ENCODE measurements around the gene COPS6.
A peak's percentile ranks its signal among the peaks of the same experiment; 100 is the strongest.

COPS6 gene

DNA sequence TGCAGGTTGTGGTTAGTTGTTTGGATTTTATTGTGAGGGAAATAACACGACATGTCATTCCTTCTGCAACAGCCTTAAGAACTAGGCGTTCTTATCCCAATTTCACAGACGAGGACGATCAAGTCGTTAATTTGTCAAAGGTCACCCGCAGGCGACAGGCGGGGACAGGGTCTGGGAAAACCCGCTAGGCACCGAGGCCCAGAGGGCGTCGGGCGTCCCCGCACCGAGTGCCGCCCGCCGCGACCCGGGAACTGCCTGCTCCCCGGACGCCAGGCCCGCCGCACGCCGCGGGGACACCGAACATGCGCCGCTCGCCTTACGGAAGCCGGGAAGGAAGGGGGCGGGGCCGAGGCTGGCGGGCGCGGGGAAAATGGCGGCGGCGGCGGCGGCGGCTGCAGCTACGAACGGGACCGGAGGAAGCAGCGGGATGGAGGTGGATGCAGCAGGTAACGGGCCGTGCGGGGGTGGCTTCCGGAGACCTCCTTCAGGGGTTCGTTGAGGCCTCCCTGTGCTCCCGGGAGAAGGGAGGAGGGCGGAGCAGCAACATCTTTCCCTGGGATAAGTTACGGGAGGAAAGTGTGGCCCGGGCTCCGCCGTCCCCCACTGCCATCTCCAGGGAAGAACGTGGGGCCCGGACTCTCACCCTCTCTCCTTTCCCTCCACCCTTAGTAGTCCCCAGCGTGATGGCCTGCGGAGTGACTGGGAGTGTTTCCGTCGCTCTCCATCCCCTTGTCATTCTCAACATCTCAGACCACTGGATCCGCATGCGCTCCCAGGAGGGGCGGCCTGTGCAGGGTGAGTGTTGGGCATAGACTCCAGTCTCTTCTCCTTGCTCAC is at the start of gene COPS6:
Gene COPS6, plus strand, starts transcription at position 349 of the 837 bp plus-strand sequence. Its CDS starts 22 bp downstream, at position 371.
- peak; percentile 77 for DNase-seq

DNA sequence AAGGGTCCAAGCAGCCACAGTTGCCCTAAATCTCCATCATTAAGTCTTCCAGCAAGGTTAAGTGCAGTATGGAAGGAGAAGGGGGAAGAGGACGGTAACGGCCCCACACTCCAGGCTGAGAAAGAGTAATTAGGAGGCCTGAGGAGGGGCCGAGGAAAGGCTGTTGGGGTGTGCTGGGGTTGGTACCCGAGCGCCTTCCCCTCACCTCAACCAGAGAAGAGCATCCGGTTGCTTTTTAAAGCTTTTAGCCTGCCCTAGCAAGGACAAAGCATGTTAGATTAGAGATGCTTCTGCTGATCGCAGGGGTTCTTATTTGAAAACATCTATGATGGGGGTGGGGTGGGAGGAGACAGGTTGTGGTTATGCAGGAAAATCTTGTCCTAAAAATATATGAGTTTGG is 48.2 kb upstream of the COPS6 start:
- no peak for DNase-seq

DNA sequence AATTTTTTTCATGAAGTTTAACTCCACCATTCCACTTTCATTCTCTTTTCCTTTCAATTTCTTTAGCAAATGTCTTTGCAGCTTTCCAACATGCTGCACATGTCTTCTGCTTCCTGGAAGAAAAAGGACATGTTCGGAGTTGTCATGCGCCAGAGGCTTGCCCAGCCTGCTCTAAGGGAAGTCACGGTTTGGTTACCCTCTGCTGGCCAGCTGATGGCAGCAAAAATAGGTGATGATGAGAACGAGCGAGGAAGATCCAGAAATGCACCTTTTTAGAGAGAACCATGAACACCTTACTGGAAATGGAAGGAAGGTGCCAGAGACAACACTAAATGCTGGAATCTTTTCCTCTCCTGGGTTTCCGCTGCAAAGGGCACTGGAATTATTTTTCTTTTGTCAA is 44.1 kb upstream of the COPS6 start:
- no peak for DNase-seq

DNA sequence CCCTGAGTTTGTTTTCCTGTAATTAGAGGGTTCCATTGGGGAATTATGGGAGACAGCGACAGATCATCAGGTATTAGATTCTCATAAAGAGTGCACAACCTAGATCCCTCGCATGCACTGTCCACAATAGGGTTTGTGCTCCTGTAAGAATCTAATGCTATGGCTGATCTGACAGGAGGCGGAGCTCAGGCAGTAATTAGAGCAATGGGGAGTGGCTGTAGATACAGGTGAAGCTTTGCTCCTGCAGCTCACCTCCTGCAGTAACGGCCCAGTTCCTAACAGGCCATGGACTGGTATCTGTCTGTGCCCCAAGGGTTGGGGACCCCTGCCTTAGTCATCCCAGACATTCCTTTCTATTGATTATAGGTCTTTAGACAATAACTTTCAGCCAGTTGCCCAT is 40.1 kb upstream of the COPS6 start:
- DNase-seq, result no peak

DNA sequence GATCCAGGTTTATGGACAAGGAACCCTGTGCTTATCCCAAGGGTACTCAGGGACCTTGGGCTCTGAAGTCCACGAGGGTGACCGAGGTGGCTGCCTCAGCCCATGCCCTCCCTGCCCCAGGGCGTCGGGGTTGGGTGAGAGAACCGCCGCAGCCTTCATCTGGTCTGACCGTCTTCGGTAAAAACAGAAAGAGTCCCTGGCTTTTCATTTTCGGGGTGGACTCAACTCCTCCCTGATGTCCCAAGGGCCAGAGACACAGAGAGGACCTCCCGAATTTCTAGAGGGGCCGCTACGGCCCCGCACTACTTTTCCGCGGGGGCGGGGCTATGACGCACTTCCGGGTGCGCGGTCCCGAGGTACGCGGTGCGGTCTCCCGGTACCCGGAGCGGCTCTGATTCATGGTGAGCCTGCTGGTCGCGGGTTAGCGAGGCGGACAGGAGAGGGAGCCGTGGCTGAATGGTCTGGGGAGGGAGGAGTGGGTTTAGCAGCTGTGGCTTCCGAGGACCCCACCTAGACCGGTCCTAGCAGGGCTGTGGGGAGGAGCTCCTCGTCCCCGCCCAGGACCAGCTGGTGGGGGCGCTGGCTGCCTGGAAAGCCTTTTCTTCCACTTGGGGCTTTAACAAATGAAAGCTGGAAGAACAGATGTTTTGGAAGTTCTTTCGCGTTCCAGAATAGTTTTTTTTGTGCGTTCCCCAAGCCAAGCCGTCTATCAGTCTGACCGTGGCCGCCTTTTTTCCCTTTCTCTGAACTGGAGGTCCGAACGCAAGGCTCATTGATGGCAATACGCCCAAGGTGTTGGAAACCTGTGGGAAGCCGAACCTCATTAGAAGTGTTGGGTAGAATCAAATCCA is 39.1 kb upstream of the COPS6 start, which contains the start of gene ZSCAN21:
Gene ZSCAN21, plus strand, starts transcription at position 334 of the 851 bp plus-strand sequence. CDS start 7,233 bp downstream, outside the sequence.
- peak; percentile 80 for DNase-seq

DNA sequence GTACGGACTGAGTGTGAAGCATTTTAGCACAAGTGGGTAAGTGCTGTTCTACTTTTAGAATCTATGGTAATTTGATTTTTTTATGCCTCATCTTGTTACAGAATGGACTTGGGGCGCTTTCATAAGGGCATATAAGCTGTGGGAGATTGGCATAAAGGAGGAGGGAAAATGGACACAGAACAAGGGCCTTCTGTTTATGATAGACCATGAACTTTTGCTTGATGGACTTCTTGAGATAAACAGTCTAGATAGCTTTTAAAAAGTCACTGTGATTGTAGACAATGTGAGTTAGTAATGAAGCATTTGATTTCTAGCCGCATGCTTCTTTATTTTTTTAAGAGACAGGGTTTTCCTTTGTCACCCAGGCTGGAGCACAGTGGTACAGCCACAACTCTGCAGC is 37.2 kb upstream of the COPS6 start:
- no peak for DNase-seq

DNA sequence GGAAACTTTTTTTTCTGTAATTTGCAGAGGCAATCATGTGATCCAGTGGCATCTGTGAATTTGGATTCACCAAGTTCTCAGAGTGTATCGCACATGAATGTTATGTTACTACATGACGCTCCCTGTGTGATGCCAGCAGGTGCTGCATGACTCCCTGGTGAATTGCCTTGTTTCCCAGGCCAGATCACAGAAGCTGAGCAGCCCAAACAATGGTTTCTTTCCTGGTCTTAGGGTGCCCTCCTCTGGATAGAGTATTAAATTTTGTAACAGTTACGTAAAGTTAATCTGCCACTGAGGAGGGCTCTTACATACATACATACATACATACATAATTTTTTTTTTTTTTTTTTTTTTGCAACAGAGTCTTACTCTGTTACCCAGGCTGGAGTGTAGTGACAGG is 35.6 kb upstream of the COPS6 start:
- peak; percentile 93 for DNase-seq

DNA sequence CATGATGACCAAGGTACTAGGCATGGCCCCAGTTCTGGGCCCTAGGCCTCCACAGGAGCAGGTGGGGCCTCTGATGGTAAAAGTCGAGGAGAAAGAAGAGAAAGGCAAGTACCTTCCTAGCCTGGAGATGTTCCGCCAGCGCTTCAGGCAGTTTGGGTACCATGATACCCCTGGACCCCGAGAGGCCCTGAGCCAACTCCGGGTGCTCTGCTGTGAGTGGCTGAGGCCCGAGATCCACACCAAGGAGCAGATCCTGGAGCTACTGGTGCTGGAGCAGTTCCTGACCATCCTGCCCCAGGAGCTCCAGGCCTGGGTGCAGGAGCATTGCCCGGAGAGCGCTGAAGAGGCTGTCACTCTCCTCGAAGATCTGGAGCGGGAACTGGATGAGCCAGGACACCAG is 31.8 kb upstream of the COPS6 start:
- no peak for DNase-seq

DNA sequence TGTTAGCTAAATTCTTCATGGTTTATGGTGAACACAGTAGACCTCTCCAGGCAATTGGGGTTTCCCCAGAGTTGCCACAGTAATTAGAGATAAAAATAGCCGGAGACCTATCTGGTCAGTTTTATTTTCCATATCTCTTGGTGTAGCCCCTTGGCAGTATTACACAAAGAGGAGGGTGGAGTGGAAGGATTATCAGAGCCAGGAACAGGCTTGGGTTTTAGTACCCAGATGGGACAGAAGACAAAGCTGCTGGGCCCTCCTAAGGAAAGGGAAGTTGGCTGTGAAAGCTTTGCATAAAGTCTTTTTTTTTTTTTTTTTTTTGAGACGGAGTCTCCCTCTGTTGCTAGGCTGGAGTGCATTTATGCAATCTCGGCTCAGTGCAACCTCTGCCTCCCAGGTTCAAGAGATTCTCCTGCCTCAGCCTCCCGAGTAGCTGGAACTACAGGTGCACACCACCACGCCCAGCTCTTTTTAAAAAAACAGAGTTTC is 29.5 kb upstream of the COPS6 start:
- DNase-seq, result no peak

DNA sequence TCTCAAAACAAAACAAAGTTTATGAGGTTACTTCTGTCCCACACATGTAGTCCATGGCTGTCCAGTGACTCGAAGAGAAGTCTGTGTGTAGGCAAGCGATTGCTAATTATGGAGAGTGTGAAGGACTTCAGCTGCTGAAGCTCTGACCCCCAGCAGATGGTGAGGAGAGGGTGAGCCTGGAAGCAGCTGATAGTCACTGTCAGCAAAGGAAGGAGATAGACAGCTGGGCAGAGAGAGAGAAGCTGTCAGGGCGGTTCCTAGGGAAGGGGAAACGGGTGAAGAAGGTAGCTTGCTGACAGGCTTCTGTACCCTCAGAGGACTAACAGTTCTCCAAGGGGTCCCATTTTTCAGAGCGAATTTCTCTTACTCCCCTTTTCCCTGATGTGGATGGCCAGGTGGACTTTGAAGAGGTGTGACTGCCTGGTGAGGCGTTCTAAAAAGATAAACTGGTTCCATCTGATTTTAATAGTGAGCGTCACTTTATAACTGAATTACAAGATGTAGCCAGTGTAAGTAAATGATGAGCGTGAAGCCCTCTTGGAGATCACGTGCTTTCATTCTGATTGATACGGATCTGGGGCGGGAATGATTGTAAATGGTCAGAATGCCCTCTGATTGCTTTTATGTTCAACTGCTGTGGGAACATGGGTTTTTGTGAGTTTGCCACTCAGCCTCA is 27.1 kb upstream of the COPS6 start:
- DNase-seq, result no peak

DNA sequence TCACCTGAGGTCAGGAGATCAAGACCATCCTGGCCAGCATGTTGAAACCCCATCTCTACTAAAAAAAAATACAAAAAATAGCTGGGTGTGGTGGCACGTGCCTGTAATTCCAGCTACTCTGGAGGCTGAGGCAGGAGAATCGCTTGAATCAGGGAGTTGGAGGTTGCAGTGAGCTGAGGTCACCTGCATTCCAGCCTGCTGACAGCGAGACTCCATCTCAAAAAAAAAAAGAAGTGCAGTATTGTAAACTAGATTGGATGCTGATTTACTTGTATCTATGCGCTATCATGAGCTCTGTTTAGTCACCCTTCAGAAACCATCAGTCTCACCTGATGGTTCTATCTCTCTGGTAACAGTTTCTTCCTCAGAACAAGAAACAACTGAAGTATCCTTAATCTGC is 25.4 kb upstream of the COPS6 start:
- no peak for DNase-seq

DNA sequence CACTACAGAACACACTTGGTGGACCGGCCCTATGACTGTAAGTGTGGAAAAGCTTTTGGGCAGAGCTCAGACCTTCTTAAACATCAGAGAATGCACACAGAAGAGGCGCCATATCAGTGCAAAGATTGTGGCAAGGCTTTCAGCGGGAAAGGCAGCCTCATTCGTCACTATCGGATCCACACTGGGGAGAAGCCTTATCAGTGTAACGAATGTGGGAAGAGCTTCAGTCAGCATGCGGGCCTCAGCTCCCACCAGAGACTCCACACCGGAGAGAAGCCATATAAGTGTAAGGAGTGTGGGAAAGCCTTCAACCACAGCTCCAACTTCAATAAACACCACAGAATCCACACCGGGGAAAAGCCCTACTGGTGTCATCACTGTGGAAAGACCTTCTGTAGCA is 24.6 kb upstream of the COPS6 start:
- DNase-seq, result no peak

DNA sequence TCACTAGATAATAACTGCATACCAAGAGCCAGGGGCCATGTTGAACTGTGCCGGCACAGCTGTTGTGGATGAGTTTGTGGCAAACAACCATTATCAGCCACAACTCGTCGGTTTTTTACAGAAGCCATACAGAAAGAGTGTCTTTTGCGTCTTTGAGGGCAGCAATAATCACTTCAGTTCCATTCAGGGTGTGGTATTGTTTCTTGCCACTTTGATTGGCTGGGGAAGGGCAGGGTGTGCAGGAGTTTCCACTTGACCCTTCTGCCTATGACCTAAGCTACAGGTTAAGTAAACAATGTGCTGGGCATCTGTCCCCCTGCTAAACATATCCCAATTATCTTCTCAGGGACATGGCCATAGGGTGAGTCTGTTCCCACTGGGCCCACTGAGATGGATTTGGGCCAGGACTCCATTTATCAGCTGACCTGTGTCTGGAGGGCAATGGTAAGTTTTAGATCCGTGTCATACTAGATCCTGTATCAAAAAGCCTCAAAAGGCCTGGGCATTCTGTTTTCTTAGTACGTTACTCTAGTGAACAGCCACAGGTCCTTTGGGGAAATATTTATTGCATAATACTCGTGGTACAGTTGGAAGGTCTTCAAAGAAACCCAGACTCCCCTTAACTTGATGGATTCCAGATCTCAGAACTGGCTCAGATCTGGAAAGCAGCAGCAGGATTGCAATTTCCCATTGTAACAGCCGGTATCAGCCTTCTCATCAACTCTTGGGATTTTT is 23.1 kb upstream of the COPS6 start:
- DNase-seq, result no peak

DNA sequence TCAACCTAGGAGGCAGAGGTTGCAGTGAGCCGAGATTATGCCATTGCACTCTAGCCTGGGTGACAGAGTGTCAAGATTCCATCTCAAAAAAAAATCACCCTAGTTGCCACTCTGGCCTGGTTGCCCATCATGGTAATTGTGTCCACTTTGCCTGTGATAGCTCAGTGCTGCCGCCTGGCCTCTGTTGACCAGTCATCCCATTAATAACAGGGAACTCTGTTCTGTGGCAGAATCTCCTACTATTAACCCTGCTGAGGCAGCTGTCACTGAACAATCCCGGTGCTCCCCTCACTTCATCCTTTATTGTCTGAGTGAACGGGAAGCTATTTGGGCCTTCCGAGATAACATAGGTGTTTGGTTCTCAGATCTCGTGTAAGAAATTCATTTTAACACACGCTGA is 21.8 kb upstream of the COPS6 start:
- no peak for DNase-seq

DNA sequence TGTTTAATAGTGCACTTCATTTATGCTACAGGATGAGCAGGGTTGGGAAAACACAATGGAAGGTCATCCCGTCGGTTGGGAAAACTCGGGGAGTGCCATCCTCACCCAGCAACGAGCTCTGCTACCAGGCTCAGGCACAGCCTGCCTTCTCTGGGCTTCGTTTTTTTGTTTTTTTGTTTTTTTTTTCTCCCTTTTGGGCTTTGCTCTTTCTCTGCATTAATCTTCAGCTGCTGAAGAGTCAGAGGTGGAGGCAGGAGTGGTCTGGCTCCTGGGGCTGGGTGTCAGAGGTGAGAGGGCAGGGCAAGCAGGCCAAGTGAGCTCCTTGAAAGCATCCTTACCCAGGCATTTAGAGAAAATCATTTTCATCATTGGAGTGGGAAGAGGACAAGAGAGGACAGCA is 18.8 kb upstream of the COPS6 start:
- DNase-seq, result no peak

DNA sequence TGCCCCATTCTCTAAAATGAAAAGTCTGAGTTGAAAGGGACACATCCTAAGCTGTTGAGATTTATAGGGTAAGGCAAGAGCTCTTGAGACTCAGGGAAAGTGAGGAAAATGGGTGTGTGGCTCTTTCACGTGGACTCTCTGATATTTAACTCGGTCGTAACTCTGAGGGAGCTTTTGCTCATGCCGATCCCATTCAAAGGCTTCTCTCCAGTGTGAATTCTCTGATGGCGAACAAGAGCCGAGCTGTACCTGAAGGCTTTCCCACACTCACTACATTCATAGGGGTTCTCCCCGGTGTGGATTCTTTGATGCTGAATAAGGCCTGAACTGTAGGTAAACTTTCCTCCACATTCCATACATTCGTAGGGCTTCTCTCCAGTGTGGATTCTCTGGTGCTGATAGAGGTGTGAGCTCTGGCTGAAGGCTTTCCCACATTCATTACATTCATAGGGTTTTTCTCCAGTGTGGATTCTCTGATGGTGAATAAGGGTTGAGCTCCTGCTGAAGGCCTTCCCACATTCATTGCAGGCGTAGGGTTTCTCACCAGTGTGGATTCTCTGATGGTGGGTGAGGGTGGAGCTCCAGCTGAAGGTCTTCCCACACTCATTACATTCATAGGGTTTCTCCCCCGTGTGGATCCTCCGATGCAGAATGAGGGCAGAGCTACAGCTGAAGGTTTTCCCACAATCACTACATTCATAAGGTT is 17.6 kb upstream of the COPS6 start:
- no peak for DNase-seq

DNA sequence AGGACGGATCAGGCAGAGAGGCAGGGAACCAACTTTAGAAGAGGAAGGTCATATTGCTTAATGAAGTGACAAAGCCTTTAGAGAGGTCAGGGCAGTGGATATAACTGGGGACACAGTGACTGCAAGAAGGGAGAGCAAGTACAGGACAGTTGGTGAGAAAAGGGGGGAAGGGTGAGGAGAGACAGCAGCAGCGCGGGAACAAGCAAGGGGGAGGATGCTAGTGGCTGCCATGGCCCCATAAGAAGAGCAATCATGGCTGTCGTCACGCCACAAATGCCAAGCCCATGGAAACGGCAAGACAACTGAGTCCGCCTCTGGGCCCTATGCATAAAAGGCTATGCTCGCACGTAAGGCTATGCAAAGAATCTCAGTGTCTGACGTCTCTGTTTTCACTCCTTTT is 16.3 kb upstream of the COPS6 start:
- no peak for DNase-seq

DNA sequence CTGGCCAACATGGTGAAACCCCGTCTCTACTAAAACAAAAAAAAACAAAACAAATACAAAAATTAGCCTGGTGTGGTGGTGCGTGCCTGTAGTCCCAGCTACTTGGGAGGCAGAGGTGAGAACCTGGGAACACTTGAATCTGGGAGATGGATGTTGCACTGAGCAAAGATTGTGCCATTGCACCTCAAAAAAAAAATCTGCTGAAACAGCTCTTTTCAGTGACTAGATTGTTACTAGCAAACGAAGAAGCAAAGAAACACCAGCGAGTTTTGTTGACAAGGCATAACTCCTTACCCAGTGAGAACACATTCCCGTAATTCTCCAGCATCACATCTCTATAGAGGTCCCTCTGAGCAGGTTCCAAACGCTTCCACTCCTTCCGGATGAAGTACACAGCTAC is 13.9 kb upstream of the COPS6 start:
- no peak for DNase-seq

DNA sequence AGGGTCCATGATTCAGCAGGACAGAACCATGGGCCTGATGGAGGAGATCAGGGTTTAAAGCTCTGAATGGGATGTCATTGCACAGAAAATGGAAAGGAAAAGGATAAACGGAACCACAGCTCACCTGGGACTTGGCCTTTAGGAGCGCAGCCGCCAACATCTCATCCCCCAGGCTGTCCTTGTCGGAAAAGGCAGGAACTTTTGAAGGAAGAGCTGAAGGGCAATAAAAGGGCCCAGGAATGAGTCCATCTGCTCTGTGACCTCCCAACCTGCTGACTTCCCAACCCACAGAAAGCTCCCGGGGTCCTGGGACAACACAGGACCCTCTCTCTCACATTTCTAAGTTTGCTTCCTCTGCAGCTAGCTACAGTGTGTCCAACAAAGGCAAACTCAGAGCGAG is 13.4 kb upstream of the COPS6 start:
- no peak for DNase-seq

DNA sequence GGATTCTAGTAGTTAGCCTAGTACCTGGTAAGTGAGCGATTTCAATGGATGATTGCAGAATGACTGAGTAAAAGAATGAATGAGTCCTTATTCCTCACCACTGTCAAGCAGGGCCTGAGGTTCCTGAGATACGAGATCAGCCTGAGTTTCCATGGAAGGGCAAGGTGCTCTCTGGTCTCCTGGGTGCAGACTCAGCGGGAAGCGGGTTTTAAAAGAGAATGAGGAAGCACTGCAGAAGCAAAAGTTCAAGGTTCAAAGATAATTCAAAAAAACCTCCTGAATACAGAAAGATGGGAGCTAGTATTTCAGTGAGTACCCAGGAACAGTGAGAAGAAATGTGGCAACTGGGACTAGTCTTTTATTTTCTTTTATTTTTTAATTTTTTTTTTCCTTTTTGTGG is 11.6 kb upstream of the COPS6 start:
- no peak for DNase-seq

DNA sequence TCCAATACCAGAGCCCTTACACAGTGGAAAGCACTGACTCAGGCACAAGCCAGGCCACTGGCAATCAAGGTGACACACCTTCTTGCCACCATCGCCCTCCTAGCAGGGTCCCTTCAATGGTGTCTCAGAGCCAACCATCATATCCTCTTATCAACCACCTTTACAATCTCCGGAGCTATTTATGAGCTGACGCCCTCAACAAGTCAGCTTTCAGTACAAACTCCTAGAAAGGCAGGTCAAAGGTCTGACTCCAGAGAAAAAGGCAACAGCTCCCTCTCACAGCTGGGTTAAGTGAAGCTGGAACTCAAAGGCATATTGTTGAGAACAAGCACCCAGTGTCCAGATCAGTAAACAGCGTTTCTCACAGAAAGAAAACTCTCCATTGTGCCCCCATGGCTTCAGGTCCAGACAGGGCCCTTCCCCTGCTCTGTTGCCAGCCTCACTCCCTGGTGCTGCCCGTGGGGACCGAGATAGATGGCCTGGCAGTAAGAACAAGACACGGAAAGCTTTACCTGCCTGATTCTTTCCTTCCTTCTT is 9.7 kb upstream of the COPS6 start:
- DNase-seq, result no peak
